ENCODE measurements around the gene PPP2R2C.

The PPP2R2C gene

DNA sequence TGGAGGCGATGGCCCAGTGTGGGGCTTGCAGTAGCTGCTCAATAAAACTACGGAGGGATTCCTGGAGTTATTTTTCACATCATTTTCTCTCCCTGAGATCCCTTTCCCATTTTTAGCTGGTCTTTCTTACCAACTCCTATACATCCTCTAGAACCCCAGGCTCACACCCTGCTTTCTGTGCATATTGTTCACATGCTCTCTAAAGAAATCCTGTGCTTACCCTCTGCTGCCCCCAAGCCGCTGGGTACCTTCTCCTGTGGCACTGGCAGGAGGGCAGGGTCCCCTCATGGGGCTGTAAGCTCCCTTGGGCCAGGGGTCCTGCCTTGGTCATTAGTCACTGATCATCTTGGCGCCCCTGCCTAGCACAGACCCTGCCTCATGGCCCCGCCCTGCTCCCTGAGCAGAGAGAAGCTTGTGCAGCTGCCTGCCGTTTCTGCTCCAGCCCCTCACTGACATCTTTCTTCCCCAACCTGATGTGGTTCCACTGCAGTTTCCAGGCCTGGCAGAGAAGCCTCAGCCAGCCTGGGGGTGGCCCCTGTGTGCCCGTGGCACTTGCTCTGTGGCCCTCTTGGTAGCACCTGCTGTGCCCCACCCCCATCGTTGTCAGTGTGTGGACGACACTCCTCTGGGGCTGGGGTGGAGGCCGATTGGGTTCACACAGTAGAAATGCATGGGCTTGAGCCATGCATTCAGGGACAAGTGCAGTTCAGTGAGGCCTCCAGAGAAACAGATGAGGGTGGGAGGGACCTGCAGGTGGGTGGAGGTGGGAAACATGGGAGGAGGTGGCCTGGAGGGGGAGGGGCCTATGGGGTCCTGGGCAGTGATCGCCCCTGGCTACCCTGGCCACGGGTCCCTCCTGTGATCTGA, 133.2 kb downstream of the PPP2R2C start:
- no peak for DNase-seq

DNA sequence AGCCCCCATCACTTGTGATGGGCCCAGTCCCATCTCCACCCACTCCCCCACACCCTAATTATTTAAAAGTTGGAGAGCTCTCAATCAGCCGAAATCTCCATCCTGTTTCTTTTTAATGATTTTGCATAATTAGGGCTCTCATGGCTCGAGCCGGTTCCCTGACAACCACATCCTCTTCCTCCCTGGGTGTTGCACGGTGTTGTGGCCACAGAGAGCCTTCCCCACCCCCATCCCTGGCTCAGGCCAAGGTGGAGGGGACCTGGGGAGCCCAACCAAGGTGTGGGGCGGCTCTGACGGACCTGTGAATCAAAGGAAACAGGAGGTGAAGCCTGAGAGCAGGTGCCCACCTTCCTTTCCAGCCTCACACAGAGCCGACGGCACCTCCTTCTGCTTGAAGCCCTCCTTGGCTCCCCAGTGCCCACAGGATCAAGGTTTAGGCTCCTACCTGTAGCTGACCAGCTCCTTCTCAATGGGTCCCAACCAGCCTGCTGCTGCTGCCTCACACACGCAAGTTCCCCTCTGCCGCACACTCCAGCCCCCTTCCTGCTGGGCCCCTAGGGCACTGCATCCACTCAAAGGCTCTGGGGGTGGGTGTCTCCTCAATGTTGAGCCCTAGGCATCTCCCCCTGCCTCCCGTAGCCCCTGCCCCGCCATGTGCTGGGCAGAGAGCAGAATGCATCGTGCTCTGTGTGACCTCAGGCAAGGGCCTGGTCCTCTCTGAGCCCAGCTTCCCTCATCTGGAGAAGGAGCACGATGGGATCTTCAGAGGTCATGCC, 134.1 kb downstream of the PPP2R2C start:
- DNase-seq, result peak in 1 of 2 donors; percentile 39

DNA sequence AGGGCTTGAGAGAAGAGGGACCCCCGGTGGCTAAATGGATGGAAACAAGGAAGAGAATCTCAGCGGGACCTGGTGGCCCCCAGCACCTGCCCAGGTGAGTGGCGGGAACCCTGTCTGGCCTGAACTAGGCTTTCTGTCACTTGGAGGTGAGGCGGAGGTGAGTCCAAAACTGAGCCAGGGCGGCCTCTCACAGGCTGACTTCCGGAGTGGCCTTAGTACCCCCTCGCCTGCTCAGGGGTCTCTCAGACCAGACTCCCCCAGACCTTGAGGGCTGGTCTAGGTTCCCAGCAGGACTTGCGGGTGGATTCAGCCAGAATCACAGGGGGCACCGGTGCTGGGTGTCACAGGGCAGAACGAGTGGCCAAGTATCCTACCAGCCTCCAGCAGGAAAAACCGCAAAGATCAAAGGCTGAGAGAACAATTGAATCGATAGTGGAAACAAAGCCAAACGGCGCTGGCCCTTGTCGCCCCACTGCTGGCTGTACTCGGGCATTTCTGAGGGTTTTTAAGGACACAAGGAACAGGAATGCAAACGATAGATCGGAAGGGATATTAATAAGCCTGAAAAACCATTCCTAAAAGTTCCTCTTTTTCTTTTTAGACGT, 135.0 kb downstream of the PPP2R2C start:
- no peak for DNase-seq

DNA sequence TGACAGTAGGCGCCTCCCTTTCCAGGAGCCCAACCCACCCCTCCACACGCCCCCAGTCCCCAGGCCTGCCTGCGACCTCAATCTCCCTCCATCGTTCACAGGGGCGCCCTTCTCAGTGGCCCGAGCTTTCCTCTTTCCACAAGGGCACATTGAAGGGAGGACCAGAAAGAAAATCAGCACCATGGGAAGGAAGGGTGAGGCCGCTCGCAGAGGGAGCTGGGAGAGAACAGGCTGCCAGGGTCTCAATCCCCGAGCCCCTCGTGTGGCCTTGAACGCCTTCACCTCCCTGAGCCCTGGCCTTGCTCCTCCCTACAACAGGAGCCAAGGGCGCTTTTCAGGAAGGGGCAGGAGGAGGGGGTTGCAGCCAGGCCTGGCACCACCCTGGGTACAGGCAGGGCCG, 136.2 kb downstream of the PPP2R2C start:
- no peak for DNase-seq

DNA sequence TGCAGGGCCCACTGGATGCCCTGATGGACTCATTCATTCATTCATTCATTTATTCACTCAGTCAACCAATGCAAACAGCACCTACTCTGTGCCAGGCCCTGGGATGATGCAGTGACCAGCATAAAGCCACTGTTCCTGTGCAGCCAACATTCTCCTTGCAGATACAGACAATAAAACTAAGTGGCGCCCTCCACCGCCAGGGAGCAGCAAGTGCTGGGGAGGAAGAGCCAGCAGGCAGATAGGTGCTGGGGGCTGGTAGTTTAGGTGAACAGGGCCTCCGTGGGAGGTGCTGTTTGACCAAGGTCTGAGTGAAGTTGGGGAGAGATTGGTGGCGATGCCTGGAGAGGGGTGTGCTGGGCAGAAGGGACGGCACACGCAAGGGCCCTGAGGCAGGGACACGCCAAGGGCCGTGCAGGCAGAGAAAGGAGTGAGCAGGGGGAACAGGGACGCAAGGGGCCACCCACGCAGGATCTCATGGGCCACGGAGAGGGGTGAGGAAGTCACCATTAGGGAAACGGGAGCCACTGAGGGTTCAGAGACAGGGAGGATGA, 137.3 kb downstream of the PPP2R2C start:
- DNase-seq, result no peak

DNA sequence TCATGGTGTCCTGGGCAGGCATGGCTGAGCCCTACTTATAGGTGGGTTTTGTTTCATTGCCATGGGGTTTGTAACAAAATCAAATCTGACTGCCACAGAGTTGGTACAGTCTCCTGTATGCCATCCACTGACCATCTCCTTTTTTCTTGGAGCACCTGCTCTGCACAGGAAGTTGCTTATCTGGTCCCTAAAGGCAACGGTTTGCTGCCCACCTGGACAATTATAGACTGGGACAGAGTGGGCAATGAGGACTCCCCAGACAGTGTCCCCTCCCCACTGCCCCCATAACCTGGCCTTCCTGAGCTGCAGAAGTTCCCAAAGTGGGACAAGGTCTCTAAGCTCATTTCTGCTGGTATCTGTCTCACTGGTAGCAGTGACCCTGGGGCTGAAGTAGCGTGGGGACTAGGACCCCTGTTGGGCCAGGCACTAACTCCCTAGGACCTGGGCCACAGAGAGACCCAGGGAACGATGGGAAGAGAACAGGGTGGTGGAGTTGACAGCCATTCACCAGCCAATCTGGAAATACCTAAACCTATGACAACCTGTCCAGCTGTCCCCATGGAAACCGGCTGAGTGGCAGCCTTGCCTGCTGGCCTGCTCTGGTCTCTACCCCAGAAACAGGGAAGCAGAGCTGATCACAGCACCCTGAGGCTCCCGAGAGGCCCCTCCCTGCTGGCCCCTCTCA, 138.1 kb downstream of the PPP2R2C start:
- no peak for DNase-seq

DNA sequence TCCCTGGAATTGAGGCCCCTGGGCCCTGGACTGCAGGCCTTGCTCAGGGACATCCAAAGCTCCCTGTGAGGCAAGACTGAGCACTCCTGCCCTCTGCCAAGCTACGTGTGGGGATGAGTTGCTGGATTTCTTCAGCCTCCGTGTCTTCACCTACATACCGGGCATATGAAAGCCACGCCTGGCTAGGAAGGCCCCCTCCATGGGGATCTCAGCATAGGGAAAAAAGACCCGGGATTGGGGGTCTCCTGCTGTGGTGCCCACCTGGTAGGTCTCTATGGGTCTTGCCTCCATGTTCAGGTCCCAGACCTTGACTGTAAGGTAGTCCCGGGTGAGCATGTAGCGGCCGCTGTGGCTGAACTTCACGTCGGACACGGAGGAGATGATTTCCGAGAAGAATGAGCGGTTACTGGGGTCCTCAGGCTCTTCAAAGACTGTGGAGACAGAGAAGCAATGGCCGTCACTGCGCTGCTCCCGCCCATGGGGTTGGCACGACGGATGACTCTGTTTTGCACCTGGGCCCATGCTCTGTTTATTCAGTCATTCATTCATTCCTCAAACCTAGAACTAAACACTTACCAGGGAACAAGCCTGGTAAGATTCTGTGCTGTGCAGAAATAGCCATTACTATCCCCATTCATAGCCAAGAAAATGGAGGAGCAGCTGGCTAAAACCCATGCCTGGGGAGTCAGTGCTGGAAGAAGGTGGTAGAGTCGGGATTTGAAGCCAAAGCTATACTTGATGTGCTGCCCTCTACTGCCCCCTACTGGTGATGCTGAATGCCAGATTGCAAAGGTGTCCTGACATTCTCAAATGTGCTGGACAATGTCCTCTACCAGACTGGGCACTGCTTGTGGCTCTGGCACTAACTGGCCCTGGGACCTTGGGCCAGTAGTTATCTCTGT, 138.9 kb downstream of the PPP2R2C start:
- DNase-seq, result no peak

DNA sequence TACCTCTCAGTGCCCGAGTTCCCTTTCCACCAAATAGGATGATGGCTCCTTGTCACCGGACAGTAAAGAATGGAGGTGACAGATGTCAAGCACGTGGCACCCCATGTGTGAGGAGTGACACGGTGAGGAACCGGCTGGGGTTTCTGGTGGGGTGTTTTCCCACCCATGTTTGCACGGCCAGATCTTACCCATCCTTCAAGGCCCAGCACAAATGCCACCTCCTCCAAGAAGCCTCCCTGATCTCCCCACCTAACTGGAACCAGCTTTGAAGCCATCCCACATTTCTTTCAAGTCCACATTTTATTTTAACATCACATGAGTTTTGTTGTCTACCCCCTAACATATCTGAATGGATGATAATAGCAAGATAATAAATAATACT, 139.8 kb downstream of the PPP2R2C start:
- DNase-seq, result no peak

DNA sequence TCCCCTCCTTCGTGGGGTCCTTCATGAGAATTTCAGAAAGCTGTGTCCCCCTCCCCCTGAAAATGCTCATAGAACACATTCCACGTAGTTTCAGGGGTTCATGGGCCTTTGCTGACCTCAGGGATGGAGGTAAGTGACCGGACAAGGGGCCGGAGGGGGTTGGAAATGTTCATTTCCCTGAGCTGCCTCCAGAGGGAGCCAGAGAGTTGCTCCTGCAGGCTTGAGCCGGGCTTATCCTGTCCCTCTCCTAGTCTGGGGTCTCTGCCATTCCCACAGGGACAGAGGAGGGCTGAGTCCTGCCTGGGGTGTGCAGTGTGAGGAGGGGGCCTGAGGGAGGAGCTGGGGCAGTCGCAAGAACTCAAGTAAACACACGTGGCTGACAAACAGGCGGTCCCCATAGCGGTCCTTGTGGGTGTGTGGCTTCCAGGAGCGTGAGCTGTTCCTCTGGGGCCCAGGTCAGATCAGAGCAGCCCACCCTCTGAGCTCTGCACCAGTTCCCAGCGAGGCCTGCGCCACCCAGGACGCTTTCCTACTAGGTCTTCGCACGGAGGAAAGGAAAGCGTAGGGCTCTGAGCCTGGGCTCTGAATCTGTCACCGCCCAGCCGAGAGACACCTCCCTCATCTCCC, 140.3 kb downstream of the PPP2R2C start:
- peak in 1 of 2 donors; percentile 22 for DNase-seq

DNA sequence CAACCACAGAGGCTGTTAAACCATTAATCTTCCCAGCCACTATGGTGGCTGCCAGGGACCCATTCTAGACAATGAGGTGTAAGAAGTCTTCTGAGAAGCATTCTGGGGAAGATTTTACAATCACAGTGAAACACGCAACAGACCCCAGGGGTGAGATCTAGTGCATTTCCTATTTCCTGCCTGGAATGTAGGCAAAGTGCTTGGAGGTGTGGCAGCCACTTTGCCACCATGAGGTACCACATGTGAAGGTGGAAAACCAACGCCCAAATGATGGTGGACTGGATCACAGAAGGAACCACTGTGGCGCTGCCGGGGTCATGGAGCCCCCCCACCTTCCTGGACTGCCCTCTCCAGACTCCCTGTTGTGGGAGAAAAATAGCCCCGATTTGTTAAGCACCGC, 140.9 kb downstream of the PPP2R2C start:
- DNase-seq, result no peak

DNA sequence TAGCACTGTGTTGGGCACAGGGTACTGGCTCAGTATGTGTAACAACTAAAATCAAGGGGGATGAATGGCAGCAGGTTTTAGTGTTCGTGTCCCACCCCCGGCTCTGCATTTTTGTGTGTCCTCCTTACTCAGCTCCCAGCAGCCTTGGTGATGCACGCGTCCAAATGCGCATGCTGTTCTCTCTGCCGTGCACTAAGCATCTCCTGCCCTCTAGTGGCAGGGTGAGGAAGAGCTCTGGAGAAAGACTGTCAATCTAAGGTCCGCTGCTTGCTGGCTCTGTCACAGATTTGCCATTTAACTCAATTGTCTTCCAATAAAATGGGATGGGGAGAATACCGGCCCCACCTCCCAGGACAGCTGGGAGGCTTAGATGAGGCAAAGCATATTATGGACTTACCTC, 141.4 kb downstream of the PPP2R2C start:
- peak in 1 of 2 donors; percentile 24 for DNase-seq

DNA sequence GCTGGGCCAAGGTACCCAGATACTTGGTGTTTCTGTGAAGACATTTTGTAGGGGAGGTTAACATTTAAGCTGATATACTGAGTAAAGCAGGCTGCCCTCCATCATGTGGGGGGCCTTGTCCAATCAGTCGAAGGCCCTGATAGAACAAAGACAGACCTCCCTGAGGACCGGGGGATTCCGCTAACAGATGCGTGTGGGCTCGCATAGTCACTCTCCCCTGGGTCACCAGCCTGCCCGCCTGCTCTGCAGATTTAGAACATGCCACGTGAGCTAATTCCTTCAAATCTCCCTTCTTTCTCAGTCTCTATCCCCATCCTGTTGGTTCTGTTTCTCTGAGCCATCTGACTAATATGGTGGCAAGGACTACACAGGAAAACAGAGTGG, 142.0 kb downstream of the PPP2R2C start:
- no peak for DNase-seq

DNA sequence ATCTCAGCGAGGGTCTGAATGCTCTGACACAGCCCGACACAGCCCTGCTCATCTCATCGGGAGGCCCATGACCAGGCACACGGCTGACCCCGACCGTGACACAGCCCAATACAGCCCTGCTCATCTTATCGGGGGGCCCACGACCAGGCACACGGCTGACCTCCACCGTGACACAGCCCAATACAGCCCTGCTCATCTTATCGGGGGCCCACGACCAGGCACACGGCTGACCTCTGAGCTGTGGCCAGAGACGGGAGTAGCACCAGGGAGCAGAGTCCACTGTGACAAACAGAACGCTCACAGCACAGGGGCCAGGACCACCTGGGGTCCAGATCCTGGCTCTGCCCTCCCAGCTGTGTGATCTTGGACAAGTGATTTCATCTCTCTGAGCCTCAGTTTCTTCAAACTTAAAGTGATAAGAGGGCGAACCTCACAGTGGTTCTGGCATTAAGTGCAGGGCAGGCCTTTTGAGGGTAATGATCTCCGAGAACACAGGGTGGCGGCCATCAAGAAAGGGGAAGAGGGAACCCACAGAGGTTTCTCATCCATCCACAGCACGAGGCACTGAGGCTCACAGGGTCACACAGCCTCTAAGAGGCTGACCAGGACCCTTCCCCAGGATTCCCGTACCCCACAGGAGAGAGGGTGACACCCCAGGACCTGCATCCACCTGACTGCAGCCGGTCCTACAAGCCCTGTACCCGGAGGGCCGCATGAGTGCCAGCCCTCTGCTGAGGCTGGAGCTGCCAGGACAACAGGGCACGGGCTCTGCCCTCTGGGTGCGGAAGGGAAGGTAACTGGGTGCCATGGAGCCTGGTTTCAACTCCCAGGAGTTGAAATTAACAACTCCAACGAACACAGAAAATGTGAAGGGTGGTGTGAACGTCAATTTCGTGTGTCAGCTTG, 142.7 kb downstream of the PPP2R2C start:
- no peak for DNase-seq

DNA sequence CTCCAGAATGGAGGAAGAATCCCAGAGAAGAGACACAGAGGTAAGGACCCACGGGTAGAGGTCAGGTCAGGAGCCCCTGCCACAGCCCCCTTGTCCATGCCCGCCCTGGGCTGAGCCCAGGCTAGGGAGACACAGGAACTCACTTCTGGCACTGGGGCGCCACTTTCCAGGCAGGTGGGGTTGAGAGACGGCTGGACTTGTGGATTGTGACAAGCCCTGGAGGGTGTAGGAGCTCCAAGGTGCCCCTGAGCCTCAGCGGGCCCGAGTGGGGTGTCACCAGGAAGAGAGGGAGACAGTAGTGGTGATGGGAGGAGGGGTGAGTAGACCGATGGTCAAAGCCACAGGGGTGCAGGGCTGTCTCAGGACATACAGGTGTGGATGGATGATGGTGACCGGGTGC, 143.9 kb downstream of the PPP2R2C start:
- DNase-seq, result no peak

DNA sequence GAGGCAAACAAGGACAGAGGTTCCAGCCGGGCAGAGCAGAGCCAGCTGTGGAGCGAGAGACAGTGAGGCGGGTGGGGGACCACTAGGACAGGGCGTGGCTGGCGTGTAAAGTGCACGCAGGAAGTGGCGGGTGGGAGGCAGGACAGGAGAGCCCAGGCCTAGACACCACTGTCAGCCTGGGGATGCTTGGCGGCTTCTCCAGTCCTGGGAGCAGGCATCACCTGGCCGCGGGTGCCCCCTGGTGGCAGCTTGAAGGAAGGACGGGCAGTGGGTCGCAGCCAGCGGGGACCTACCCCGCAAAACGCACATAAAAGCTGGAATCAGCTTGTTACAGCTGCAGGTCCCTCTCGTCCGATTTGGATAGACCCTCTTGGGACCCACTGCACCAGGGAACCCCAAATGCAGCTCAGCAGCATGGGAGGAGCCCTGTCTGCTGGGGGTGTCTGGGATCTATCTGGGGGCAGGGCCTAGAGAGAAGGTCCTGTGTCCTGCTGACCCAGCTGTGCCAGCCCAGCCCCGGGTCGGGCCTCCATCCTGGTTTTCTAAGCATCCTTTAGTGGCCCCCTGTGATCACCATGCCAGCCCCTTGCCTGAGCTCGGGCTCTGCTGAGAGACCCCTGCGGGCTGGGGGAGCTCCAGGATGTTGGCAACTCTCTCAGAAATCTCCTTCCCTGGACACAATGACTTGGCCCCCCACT, 145.0 kb downstream of the PPP2R2C start:
- peak; percentile 72 to 74 for DNase-seq

DNA sequence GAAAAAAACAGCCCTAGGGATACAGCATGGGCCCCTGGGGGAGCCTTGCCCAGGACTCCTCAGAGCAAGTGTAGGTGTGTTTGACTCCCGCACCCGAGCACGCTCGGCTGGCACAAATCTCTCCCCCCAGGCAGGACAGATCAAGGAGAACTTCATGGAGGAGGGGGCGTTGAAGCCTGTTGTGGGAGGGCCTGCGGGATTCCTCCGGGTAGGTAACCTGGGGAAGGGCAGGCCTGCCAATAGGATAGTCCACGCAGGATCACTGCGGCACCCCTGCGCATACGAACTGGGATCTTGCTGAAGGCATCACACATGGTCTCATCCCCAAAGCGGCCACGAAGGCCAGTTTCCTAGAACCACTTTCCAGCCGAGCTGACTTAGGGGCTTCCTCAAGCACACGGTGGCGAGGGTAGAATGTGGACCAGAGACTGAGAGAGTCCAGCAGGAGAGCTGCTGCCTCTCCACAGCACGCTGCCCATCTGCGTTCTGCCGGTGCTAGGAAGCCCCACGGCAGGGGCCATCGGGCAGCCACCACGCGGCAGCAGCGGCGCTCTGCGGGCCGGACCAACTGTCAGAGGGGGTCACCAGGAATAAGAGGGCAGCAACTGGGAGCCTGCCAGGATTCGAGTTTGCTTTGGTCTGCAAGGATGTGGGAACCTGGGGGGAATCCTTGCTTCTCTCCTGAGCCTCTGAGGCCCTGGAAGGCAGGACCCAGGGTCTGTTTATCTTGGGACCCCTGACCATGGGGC, 145.9 kb downstream of the PPP2R2C start:
- no peak for DNase-seq

DNA sequence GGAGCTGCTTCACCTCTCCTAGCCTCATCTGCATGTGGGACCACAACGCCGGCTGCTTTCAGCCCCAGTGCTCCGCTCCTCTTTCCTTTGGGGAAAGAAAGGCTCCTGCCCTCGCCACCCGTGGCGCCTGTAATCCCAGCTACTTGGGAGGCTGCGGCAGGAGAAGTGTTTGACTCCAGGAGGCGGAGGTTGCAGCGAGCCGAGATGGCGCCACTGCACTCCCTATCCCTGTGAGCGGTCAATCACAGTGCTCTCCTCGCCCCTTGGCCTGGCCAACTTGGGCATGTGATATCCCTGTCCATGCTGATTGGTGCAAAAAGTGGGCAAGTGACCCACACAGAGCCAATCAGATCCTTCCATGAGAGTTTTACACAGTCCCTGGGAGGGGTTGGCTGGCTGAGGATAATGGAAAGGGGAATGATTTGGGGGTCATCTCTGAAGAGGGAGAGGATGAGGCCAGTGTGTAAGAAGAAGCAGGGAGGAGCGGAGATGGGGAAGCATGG, 146.6 kb downstream of the PPP2R2C start:
- no peak for DNase-seq

DNA sequence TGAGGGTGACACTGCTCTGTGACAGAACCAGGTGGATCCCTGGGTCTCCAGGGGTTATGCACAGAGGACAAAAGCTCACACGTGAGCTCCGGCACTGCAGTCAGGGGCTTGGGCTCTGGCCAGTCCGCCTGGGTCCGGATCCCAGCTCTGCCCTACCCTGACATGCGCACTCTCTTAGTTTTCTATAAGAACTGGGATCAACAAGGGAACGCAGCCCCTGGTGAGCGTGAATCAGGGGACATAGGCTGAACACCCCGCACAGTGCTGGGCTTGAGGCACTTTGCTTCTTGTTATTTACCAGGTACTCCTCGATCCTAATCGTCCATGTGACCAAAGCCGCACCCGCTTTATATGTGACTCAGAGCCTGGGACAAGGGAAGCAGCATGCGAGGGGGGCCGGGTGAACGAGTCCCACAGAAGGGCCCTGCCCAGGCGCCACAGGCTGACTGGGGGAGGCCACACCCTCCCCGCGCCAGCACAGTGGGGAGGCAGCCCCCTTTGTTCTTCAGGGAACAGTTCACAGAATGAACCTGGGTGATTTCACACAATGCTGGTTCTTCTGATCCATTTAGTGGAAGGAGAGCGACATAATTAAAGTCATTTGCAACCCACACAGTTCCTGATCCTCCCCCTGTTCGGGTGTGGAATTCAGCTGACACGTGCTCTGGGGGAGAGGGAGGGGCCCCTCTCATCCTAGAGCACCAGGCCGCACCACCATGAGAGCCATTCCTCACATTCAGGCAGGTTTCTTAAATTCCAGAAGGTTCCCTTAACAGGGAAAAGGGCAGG, 147.2 kb downstream of the PPP2R2C start:
- DNase-seq, result no peak

Data from CD4-positive, alpha-beta T cell treated with Interleukin-4 for 1 hour (primary cell).